Stimulated activated CD8-positive, alpha-beta memory T cell treated with anti-CD3 and anti-CD28 coated beads, Interleukin-7, amount 100 ng/mL, for 4 hours (primary cell): ENCODE results near the gene ENPP3.

Experiments used
- DNase-seq, 2 donors: peaks; one replicate each; pipeline ENCODE4 v3.0.0-alpha.2; 2020; ENCODE audit warnings: low read depth in 2 of 2

The ENPP3 gene

GRCh38 chr6:131765081-131765803 is 128.1 kb downstream of the ENPP3 start:
- DNase-seq: no peak

GRCh38 chr6:131765804-131766135 is 128.7 kb downstream of the ENPP3 start:
- DNase-seq: no peak

GRCh38 chr6:131766631-131767030 is 129.5 kb downstream of the ENPP3 start:
- DNase-seq: no peak

- no peak for DNase-seq
Observed at GRCh38 chr6:131768964-131769363, 131.9 kb downstream of the ENPP3 start.

- no peak for DNase-seq
Observed at GRCh38 chr6:131769385-131770141, 132.5 kb downstream of the ENPP3 start.

GRCh38 chr6:131770776-131771175 is 133.7 kb downstream of the ENPP3 start:
- no peak for DNase-seq

GRCh38 chr6:131773284-131773950 is 136.3 kb downstream of the ENPP3 start:
- no peak for DNase-seq

GRCh38 chr6:131775886-131776285 is 138.8 kb downstream of the ENPP3 start:
- DNase-seq: no peak

GRCh38 chr6:131776985-131777384 is 139.9 kb downstream of the ENPP3 start:
- no peak for DNase-seq

GRCh38 chr6:131778169-131778568 is 141.1 kb downstream of the ENPP3 start:
- DNase-seq: no peak

GRCh38 chr6:131779304-131779703 is 142.2 kb downstream of the ENPP3 start:
- no peak for DNase-seq

- no peak for DNase-seq
Observed at GRCh38 chr6:131780600-131780999, 143.5 kb downstream of the ENPP3 start.

GRCh38 chr6:131781687-131782086 is 144.6 kb downstream of the ENPP3 start:
- no peak for DNase-seq

GRCh38 chr6:131782764-131783163 is 145.7 kb downstream of the ENPP3 start:
- no peak for DNase-seq

GRCh38 chr6:131784561-131784960 is 147.5 kb downstream of the ENPP3 start:
- DNase-seq: no peak

- no peak for DNase-seq
Observed at GRCh38 chr6:131787079-131787478, 150.0 kb downstream of the ENPP3 start.

GRCh38 chr6:131787766-131788712 is 150.9 kb downstream of the ENPP3 start:
- no peak for DNase-seq

GRCh38 chr6:131789219-131789618 is 152.1 kb downstream of the ENPP3 start:
- no peak for DNase-seq

GRCh38 chr6:131791476-131791875 is 154.4 kb downstream of the ENPP3 start:
- DNase-seq: no peak

- DNase-seq: no peak
Observed at GRCh38 chr6:131792091-131792496, 155.0 kb downstream of the ENPP3 start.

- no peak for DNase-seq
Observed at GRCh38 chr6:131795366-131795765, 158.3 kb downstream of the ENPP3 start.
